Measurements from ENCODE around the gene DCUN1D2. TPM values are rescaled to one million over a fixed set of nuclear protein-coding genes. Genes with fewer than 3 reads are reported as not detected.

DCUN1D2 gene
- total RNA-seq, 1 experiment from 2014 or later: 38.6 TPM

GRCh38 chr13:113407531-113408393, 82.7 kb downstream of the DCUN1D2 start:
- POLR2A ChIA-PET (ENCODE audit: low non-redundant PET): no interaction called here
- Histone ChIP-seq H3K27me3 (replicated peaks; ENCODE audit: insufficient read depth, low read depth, low read length, poor library complexity) (peaks cover 29% of the 10 kb centered on the region), H3K4me1 (ENCODE audit: insufficient read depth, low read length, poor library complexity, severe bottlenecking) (no peaks in the 10 kb centered on the region), H3K36me3 (ENCODE audit: insufficient read depth, low read length, poor library complexity, severe bottlenecking) (no peaks in the 10 kb centered on the region), H3K4me3 (ENCODE audit: low read depth, low read length, poor library complexity, severe bottlenecking) (no peak overlapping the region), H3K9me3 (ENCODE audit: low read depth, low read length, poor library complexity, severe bottlenecking) (no peaks in the 10 kb centered on the region), H3K27ac (ENCODE audit: low read depth, low read length, poor library complexity, severe bottlenecking) (no peak overlapping the region)
- TF ChIP-seq EZH2 (IDR thresholded peaks at IDR 0.05; ENCODE audit: borderline replicate concordance, low read depth, low read length, poor library complexity, severe bottlenecking) (no peak), CTCF (conservative IDR thresholded peaks at IDR 0.05; ENCODE audit: low read depth, low read length) (no peak)
- CTCF ChIA-PET: no interaction called here
- BruUV-seq (replicated peaks): no TSS peak
- intact Hi-C loops (cut with micrococcal nuclease; ENCODE audit: unreplicated experiment): no loop called here
- no peak for DNase-seq (ENCODE audit: low spot score)

GRCh38 chr13:113407103-113407530, 83.4 kb downstream of the DCUN1D2 start:
- Histone ChIP-seq H3K36me3 (ENCODE audit: insufficient read depth, low read length, poor library complexity, severe bottlenecking) (no peaks in the 10 kb centered on the region), H3K4me3 (ENCODE audit: low read depth, low read length, poor library complexity, severe bottlenecking) (no peak overlapping the region), H3K27me3 (replicated peaks; ENCODE audit: insufficient read depth, low read depth, low read length, poor library complexity) (peaks cover 29% of the 10 kb centered on the region), H3K27ac (ENCODE audit: low read depth, low read length, poor library complexity, severe bottlenecking) (no peak overlapping the region), H3K9me3 (ENCODE audit: low read depth, low read length, poor library complexity, severe bottlenecking) (no peaks in the 10 kb centered on the region), H3K4me1 (ENCODE audit: insufficient read depth, low read length, poor library complexity, severe bottlenecking) (no peaks in the 10 kb centered on the region)
- BruUV-seq (replicated peaks): no TSS peak
- ChIA-PET CTCF (no interaction called here), POLR2A (ENCODE audit: low non-redundant PET) (no interaction called here)
- no peak for DNase-seq (ENCODE audit: low spot score)
- TF ChIP-seq EZH2 (IDR thresholded peaks at IDR 0.05; ENCODE audit: borderline replicate concordance, low read depth, low read length, poor library complexity, severe bottlenecking) (no peak), CTCF (conservative IDR thresholded peaks at IDR 0.05; ENCODE audit: low read depth, low read length) (no peak)
- intact Hi-C loops (cut with micrococcal nuclease; ENCODE audit: unreplicated experiment): no loop called here

GRCh38 chr13:113406321-113407102, 84.0 kb downstream of the DCUN1D2 start:
- Histone ChIP-seq H3K36me3 (ENCODE audit: insufficient read depth, low read length, poor library complexity, severe bottlenecking) (no peaks in the 10 kb centered on the region), H3K27ac (ENCODE audit: low read depth, low read length, poor library complexity, severe bottlenecking) (no peak overlapping the region), H3K4me3 (ENCODE audit: low read depth, low read length, poor library complexity, severe bottlenecking) (no peak overlapping the region), H3K9me3 (ENCODE audit: low read depth, low read length, poor library complexity, severe bottlenecking) (no peaks in the 10 kb centered on the region), H3K4me1 (ENCODE audit: insufficient read depth, low read length, poor library complexity, severe bottlenecking) (no peaks in the 10 kb centered on the region), H3K27me3 (replicated peaks; ENCODE audit: insufficient read depth, low read depth, low read length, poor library complexity) (peaks cover 29% of the 10 kb centered on the region)
- no peak for DNase-seq (ENCODE audit: low spot score)
- TF ChIP-seq EZH2 (IDR thresholded peaks at IDR 0.05; ENCODE audit: borderline replicate concordance, low read depth, low read length, poor library complexity, severe bottlenecking) (no peak), CTCF (conservative IDR thresholded peaks at IDR 0.05; ENCODE audit: low read depth, low read length) (no peak)
- CTCF ChIA-PET: no interaction called here
- intact Hi-C loops (cut with micrococcal nuclease; ENCODE audit: unreplicated experiment): no loop called here
- POLR2A ChIA-PET (ENCODE audit: low non-redundant PET): no interaction called here
- BruUV-seq (replicated peaks): no TSS peak

Other genes starting within 250 kb of the DCUN1D2 start
- gene LAMP1, start 193.5 kb downstream of the DCUN1D2 start, total RNA-seq (2021): 117 and 129 TPM in 2 replicates
- 5.3 and 9.6 TPM in 2 replicates for gene GRTP1, start 126.6 kb downstream of the DCUN1D2 start, total RNA-seq (2021)
- 3.9 and 4.4 TPM in 2 replicates for gene ADPRHL1, start 37.2 kb downstream of the DCUN1D2 start, total RNA-seq (2021)
- gene TFDP1, start 94.0 kb upstream of the DCUN1D2 start, total RNA-seq (2021): 141 and 153 TPM in 2 replicates
- not detected in 2 replicates for gene ATP4B, start 167.5 kb upstream of the DCUN1D2 start, total RNA-seq (2021)
- not detected in 2 replicates for gene GRK1, start 176.5 kb upstream of the DCUN1D2 start, total RNA-seq (2021)